Keratinocyte (primary cell): ENCODE data around the gene USP28.

Source experiments
- EZH2 ChIP-seq: IDR thresholded peaks from one replicate; pipeline ENCODE4 v1.6.1; 2012; ENCODE audit warnings: inconsistent platforms, mild to moderate bottlenecking, low read length, moderate library complexity
- TF ChIP-seq, protein P1 (sequence below), 3 experiments: IDR thresholded peaks in 1 of 3; conservative IDR thresholded peaks in 1 of 3; optimal IDR thresholded peaks in 1 of 3; 2 replicates in 2 of 3; 3 replicates in 1 of 3; pipeline versions ENCODE3 to v1.5.1; 2011; ENCODE audit warnings: low read length in 3 of 3, mild to moderate bottlenecking in 3 of 3, moderate library complexity in 2 of 3, control low read depth in 1 of 3, inconsistent platforms in 1 of 3; ENCODE audit not compliant: insufficient read depth in 2 of 3; ENCODE audit errors: extremely low read depth in 1 of 3

- TF ChIP-seq, protein P1, sequence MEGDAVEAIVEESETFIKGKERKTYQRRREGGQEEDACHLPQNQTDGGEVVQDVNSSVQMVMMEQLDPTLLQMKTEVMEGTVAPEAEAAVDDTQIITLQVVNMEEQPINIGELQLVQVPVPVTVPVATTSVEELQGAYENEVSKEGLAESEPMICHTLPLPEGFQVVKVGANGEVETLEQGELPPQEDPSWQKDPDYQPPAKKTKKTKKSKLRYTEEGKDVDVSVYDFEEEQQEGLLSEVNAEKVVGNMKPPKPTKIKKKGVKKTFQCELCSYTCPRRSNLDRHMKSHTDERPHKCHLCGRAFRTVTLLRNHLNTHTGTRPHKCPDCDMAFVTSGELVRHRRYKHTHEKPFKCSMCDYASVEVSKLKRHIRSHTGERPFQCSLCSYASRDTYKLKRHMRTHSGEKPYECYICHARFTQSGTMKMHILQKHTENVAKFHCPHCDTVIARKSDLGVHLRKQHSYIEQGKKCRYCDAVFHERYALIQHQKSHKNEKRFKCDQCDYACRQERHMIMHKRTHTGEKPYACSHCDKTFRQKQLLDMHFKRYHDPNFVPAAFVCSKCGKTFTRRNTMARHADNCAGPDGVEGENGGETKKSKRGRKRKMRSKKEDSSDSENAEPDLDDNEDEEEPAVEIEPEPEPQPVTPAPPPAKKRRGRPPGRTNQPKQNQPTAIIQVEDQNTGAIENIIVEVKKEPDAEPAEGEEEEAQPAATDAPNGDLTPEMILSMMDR (optimal IDR thresholded peaks at IDR 0.05 in 1 of 3, IDR thresholded peaks at IDR 0.05 in 1 of 3, conservative IDR thresholded peaks at IDR 0.05 in 1 of 3; ENCODE audit: extremely low read depth in 1 of 3, insufficient read depth in 2 of 3, low read length in 3 of 3), result no peak
- no peak for TF ChIP-seq EZH2
Measured at GRCh38 chr11:113877670-113878055, 2.3 kb upstream of the USP28 start.
